HG03066 (cell line): ENCODE results near the gene NPY4R2.
"Not testable (repeated sequence)": the region's sequence is repeated elsewhere in the genome, so short reads cannot be mapped to it uniquely, and the experiment has no call there.

Source experiments
- ATAC-seq: cut with Tn5 transposase; IDR thresholded peaks from one replicate; pipeline ENCODE4 v1.9.1; 2021; ENCODE audit warnings: low read depth; ENCODE audit not compliant: unreplicated experiment

NPY4R2 gene

DNA sequence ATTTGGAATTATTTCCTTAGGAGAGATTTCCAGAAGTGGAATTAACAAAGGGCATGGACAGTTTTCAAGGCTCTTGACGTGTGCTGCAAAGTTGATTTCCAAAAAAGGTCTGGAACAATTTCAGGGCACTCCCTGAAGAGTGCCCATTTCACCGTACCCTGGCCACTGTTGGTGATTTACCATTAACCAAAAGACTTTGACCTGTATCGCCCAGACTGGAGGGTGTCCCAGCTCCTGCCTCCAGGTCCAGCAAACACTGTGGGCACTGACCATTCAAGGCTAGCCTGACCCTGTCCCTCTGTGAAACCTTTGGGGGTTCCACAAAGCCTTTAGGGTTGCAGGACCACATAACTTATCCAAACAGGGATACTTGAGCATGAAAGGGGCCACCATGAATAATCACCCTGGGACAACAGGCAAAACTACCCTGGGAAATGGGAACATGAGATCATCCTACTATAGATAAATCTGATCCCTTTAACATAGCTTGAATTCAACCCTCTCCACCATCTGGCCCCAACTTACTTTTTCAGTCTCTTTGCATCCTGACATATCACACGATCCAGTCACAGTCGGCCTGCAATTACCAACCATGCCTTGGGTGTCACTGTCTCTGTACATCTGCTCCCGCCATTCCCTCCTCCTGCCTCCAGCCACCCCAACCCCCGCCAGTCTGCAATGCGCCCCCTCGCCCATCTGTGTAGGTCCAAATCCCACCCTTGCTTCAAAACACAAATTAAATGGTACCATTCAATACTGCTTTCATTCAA, 8.9 kb downstream of the NPY4R2 start:
- not testable (repeated sequence) for ATAC-seq

DNA sequence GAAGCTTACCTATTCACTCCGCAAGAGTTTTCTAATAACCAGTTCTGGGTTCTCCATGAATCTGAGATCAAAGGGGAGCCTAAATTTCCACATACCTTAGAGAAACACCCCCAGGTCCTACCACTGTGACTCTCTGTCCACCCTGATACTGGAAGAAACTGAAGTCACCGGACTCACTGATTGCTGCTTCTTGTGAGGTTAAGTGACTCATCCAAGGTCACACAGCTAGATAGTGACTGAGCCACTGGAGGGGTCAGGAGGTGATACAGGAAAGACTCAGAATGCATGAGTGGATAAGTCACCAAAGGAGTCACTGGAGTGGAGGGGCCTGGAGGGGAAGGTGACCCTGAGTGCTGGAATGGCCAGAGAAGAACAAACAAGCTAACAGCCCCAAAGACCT, 9.8 kb downstream of the NPY4R2 start:
- not testable (repeated sequence) for ATAC-seq

DNA sequence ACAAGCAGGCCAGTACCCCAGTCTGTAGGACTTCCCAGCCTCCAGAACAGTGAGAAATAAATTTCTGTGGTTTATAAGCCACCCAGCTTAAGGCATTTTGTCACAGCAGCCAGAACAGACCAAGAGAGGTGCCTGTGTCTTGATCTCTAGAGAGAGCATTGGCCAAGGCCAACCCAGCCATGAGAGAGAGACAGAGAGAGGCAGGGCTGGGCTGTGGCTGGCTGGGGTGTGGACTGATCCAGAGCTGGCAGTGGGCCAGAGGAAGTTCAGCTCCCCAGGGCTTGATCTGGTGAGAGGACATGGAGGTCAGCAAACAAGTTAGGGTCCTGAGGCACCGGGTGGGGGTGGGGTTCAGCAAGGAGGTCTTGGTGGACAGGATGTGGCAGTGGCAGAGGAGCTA, 14.4 kb downstream of the NPY4R2 start:
- not testable (repeated sequence) for ATAC-seq

- ATAC-seq: not testable (repeated sequence)
Observed at GRCh38 chr10:47933462-47933861, 15.0 kb downstream of the NPY4R2 start.

- ATAC-seq: not testable (repeated sequence)
Observed at GRCh38 chr10:47936772-47937228, 18.3 kb downstream of the NPY4R2 start.

DNA sequence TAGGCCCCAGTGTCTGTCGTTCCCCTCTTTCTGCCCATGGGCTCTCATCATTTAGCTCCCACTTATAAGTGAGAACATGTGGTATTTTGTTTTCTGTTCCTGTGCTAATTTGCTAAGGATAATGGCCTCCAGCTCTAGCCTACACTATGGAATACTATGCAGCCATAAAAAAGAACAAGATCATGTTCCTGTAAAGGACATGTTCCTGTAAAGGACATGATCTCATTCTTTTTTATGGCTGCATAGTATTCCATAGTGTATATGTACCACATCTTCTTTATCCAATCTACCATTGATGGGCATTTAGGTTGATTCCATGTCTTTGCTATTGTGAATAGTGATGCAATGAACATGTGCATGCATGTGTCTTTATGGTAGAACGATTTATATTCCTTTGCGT, 19.2 kb downstream of the NPY4R2 start:
- not testable (repeated sequence) for ATAC-seq

GRCh38 chr10:47940821-47941220, 22.4 kb downstream of the NPY4R2 start:
- ATAC-seq: not testable (repeated sequence)

- not testable (repeated sequence) for ATAC-seq
Observed at GRCh38 chr10:47941379-47941778, 22.9 kb downstream of the NPY4R2 start.

- ATAC-seq: not testable (repeated sequence)
Observed at GRCh38 chr10:47942351-47943019, 24.0 kb downstream of the NPY4R2 start.

GRCh38 chr10:47943328-47943727, 24.9 kb downstream of the NPY4R2 start:
- not testable (repeated sequence) for ATAC-seq

DNA sequence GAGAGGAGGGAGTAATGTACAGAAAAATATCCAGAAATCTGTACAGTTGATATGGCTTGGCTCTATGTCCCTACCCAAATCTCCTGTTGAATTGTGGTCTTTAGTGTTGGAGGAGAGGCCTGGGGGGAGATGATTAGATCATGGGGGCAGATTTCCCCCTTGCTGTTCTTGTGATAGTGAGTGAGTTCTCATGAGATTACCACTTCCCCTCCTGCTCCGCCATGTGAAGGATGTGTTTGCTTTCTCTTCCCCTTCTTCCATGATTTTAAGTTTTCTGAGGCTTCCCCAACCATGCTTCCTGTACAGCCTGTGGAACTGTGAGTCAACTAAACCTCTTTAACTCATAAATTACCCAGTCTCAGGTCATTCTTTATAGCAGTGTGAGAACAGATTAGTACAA, 29.0 kb downstream of the NPY4R2 start:
- not testable (repeated sequence) for ATAC-seq

- ATAC-seq: not testable (repeated sequence)
Observed at GRCh38 chr10:47957158-47957557, 38.7 kb downstream of the NPY4R2 start.

DNA sequence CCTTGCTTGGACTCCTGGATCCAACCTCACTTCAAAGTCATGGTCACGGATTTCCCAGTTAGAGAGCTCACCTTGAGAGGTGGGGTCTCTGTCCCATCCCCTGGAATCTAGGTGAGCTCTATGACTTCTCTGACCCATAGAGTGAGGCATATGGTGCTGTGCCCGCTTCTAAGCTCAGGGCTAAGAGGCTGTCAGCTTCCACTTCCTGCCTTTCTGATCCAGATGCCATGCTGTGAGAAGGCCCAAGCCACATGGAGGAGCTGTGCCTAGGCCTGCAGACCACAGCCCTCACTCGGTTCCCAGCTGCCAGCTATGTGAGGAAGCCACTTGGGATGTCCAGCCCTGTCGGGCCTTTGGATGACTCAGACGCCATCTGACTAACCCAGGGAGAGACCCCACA, 41.2 kb downstream of the NPY4R2 start:
- not testable (repeated sequence) for ATAC-seq

DNA sequence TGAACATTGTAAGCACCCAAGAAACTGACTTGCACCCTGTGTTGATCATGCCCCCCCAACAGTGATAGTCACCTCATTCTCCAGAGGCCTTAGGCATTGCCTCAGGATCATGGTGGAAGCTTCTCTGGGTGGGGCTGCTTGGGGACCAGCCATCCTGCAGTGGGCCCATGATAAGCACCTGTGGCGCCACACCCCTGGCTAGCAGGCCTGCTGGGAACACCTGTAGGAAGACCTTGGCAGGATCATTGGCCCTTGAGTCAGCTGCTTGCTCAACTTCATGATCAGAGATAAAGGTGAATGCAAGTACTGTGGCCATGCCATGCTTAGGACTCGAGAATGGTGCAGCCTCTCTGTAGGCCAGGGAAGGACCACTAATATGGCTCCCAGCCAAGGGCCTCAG, 42.2 kb downstream of the NPY4R2 start:
- not testable (repeated sequence) for ATAC-seq

DNA sequence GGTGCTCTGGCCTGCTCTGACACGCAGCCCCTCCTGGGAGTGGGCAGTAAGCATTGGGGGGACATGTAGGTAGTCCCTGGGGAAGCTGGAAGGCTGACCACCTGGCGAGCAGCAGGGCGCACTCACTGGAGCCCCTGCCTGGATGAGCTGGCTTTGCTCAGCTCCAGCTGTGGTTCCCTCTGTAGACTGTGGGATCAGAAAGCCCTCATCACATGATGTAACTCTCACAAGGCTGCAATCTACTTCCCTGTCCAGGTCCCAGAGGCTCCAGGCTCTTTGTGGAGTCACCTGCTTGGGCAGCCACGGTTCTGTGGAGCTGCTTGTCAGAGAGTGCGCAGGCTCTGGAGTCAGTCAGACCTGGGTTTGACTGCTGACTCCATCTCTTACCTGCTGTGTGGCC, 44.3 kb downstream of the NPY4R2 start:
- not testable (repeated sequence) for ATAC-seq

GRCh38 chr10:47964280-47965063, 46.0 kb downstream of the NPY4R2 start:
- not testable (repeated sequence) for ATAC-seq

DNA sequence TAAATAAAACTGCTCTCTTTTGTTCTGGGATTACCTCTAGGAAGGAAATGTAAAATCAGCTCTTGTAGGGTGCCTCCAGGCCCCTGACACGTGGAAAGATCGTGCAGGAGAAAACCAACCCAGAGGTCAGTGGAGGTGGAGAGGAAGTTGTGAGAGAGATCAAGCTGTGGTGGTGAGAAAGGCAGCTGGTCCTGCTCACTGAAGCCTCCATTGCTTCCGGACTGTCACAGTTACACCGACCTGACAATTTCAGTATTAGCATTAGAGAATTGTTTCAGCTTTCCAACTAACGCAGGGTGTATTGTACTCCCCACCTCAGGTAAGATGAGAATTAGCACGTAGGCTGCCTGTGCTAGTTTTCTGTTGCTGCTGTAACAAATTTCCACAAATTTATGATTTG, 50.5 kb downstream of the NPY4R2 start:
- ATAC-seq: peak; percentile 93

GRCh38 chr10:47970047-47970446, 51.6 kb downstream of the NPY4R2 start:
- ATAC-seq: not testable (repeated sequence)

DNA sequence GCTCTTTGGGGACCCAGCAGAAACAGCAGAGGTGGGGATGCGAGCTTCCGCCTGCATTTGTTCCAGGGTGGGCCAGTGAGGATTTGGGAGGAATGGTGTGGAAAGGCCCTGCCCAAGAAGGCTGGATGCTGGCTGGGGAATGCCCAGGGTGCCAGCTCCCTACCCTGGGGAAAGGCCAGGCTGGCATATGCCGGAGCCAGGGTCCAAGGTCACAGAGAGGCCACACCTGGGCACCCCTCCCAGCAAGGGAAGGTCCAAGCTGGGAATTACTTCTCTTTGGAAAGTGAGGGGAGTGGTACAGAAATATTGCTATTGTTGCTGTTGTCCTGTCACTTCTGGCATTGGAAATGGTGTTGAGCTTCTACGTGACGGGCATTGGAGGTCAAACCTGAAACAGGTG, 53.1 kb downstream of the NPY4R2 start:
- ATAC-seq: not testable (repeated sequence)

- not testable (repeated sequence) for ATAC-seq
Observed at GRCh38 chr10:47972077-47972476, 53.6 kb downstream of the NPY4R2 start.
